ENCODE results near the gene TUBA1B. TPM values are rescaled to one million over a fixed set of nuclear protein-coding genes. Genes with fewer than 3 reads are reported as not detected.
A peak's percentile ranks its signal among the peaks of the same experiment; 100 is the strongest.

The TUBA1B gene
- total RNA-seq, 1 donor from 2014 or later, result 2,741 TPM

DNA sequence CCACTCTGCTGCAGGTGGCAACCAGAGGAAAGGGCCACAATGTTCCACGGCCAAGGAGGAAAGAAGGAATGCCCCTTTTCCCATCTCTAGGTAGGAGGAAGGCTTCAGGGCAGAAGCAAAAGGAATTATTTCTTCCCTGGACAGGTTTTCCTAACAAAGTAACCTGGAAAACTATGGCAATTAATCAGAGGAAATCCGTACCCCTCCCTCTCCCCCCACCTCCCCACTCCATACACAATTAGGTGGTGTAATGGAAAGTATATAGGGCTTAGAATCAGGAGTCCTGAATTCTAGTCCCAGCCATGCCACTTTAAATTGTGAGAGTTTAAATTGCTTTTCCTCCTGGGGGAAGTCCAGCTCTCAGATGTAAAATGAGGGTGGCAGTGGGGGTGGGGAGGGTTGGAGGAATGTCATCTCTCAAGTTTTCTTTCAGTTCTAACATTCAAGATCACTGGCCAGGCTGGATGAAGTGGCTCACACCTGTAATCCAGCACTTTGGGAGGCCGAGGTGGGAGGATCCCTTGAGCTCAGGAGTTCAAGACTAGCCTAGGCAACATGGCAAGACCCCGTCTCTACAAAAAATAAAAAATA, 38.3 kb downstream of the TUBA1B start:
- TF ChIP-seq EZH2phosphoT487 (IDR thresholded peaks at IDR 0.05) (no peak), EZH2 (IDR thresholded peaks at IDR 0.05) (no peak)
- TF ChIP-seq, protein P1, sequence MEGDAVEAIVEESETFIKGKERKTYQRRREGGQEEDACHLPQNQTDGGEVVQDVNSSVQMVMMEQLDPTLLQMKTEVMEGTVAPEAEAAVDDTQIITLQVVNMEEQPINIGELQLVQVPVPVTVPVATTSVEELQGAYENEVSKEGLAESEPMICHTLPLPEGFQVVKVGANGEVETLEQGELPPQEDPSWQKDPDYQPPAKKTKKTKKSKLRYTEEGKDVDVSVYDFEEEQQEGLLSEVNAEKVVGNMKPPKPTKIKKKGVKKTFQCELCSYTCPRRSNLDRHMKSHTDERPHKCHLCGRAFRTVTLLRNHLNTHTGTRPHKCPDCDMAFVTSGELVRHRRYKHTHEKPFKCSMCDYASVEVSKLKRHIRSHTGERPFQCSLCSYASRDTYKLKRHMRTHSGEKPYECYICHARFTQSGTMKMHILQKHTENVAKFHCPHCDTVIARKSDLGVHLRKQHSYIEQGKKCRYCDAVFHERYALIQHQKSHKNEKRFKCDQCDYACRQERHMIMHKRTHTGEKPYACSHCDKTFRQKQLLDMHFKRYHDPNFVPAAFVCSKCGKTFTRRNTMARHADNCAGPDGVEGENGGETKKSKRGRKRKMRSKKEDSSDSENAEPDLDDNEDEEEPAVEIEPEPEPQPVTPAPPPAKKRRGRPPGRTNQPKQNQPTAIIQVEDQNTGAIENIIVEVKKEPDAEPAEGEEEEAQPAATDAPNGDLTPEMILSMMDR (IDR thresholded peaks at IDR 0.05), result no peak
- peaks cover 52% of the 10 kb centered on the region for H3F3A ChIP-seq (ENCODE audit: low read depth)
- no peak overlapping the region for H2AFZ ChIP-seq (replicated peaks)
- H3K36me3 ChIP-seq, result no peaks in the 10 kb centered on the region
- DNase-seq (ENCODE audit: low spot score), result no peak
- Mint-ChIP-seq H3K36me3 (peaks cover 16% of the 10 kb centered on the region), H3K9me3 (peaks cover 2% of the 10 kb centered on the region), H3K27me3 (ENCODE audit: insufficient read depth, low read depth) (peaks cover 75% of the 10 kb centered on the region), H3K4me3 (peak overlapping the region; percentile 81), H3K4me1 (peaks cover 49% of the 10 kb centered on the region), H3K27ac (no peak overlapping the region)
- H3K4me1 ChIP-seq, result peaks cover 40% of the 10 kb centered on the region
- no peaks in the 10 kb centered on the region for H3K9me3 ChIP-seq (ENCODE audit: low read depth)
- peak overlapping the region; percentile 82 for H3K4me2 ChIP-seq
- no peaks in the 10 kb centered on the region for H3K79me2 ChIP-seq (ENCODE audit: low read depth)
- H4K20me1 ChIP-seq (ENCODE audit: low read depth), result peaks cover 37% of the 10 kb centered on the region
- peaks cover 78% of the 10 kb centered on the region for H3K27me3 ChIP-seq
- H3K4me3 ChIP-seq, result peak overlapping the region; percentile 45
- H3K27ac ChIP-seq, result no peak overlapping the region
- no peak overlapping the region for H3K9ac ChIP-seq

DNA sequence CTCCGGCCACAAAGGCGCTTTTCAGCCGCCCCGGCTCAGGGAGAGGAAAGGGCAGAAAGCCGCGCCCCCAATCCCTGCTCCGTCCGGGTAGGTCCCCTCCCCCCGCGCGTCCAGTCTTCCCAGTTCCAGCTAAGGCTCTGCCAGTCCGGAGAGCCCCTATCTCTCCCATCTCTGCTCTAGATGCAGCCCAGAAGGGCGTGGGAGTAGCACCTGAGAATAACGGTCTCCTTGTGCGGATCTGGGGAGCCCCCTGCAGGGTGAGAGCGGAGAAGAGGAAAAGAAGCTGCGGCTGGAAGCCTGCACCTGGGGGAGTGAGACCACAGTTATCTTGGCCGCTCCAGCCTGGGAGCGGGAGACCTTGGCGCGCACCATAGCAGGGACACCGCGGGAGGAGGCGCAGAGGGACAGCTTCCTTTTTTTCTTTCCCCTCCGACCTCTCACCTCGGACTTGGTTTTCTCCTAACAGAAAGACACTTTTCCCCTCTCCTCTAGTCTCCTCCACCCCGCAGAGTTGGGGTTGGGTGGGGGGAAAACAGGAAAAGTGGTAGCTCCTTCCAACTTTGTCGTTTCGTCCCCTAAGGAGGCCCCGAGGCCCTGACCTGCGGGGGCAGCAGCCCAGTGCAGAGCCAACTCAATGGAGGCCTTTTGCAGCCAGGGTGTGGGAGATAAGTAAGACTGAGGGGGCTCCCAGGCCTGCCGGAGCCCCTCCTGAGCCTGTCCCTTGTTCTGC, 38.9 kb downstream of the TUBA1B start:
- DNase-seq (ENCODE audit: low spot score), result peak; percentile 90
- peaks cover 85% of the 10 kb centered on the region for H3K27me3 ChIP-seq
- H3K4me1 ChIP-seq, result peaks cover 40% of the 10 kb centered on the region
- peaks cover 52% of the 10 kb centered on the region for H3F3A ChIP-seq (ENCODE audit: low read depth)
- H2AFZ ChIP-seq (replicated peaks), result peak overlapping the region; percentile 74
- no peaks in the 10 kb centered on the region for H3K79me2 ChIP-seq (ENCODE audit: low read depth)
- peaks cover 16% of the 10 kb centered on the region for H3K36me3 Mint-ChIP-seq
- H3K4me3 ChIP-seq, result peak overlapping the region; percentile 45
- H3K9me3 ChIP-seq (ENCODE audit: low read depth), result no peaks in the 10 kb centered on the region
- H3K27ac Mint-ChIP-seq, result no peak overlapping the region
- H3K27me3 Mint-ChIP-seq (ENCODE audit: insufficient read depth, low read depth), result peaks cover 79% of the 10 kb centered on the region
- no peaks in the 10 kb centered on the region for H3K36me3 ChIP-seq
- peaks cover 37% of the 10 kb centered on the region for H4K20me1 ChIP-seq (ENCODE audit: low read depth)
- H3K4me1 Mint-ChIP-seq, result peaks cover 52% of the 10 kb centered on the region
- peak overlapping the region; percentile 82 for H3K4me2 ChIP-seq
- TF ChIP-seq, protein P1 (IDR thresholded peaks at IDR 0.05), result peak; percentile 51
- TF ChIP-seq EZH2phosphoT487 (IDR thresholded peaks at IDR 0.05) (no peak), EZH2 (IDR thresholded peaks at IDR 0.05) (peak; percentile 39)
- H3K27ac ChIP-seq, result no peak overlapping the region
- H3K4me3 Mint-ChIP-seq, result peak overlapping the region; percentile 81
- no peak overlapping the region for H3K9ac ChIP-seq
- H3K9me3 Mint-ChIP-seq, result peaks cover 2% of the 10 kb centered on the region

DNA sequence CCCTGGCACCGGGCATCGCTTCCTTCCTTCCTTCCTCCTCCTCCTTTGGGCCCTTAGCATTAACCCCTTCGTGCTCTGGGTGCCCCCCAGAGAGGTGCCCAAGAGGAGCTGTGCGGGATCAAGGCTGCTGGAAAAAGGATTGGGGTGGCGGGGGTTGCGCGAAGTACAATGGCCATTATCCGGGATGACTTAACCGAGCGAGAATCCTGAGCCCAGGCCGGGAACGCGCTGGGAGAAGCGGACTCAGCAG, 39.4 kb downstream of the TUBA1B start:
- H3K27me3 ChIP-seq, result peaks cover 90% of the 10 kb centered on the region
- H3K9me3 Mint-ChIP-seq, result peaks cover 2% of the 10 kb centered on the region
- peak overlapping the region; percentile 82 for H3K4me2 ChIP-seq
- TF ChIP-seq, protein P1 (IDR thresholded peaks at IDR 0.05), result no peak
- TF ChIP-seq EZH2 (IDR thresholded peaks at IDR 0.05) (peak; percentile 42), EZH2phosphoT487 (IDR thresholded peaks at IDR 0.05) (no peak)
- no peak overlapping the region for H3K27ac ChIP-seq
- peaks cover 37% of the 10 kb centered on the region for H4K20me1 ChIP-seq (ENCODE audit: low read depth)
- peak overlapping the region; percentile 45 for H3K4me3 ChIP-seq
- peaks cover 40% of the 10 kb centered on the region for H3K4me1 ChIP-seq
- no peaks in the 10 kb centered on the region for H3K9me3 ChIP-seq (ENCODE audit: low read depth)
- no peaks in the 10 kb centered on the region for H3K36me3 ChIP-seq
- peaks cover 16% of the 10 kb centered on the region for H3K36me3 Mint-ChIP-seq
- H3K79me2 ChIP-seq (ENCODE audit: low read depth), result no peaks in the 10 kb centered on the region
- H3K27ac Mint-ChIP-seq, result no peak overlapping the region
- H3K4me3 Mint-ChIP-seq, result peak overlapping the region; percentile 81
- no peak for DNase-seq (ENCODE audit: low spot score)
- H3F3A ChIP-seq (ENCODE audit: low read depth), result peaks cover 52% of the 10 kb centered on the region
- H3K27me3 Mint-ChIP-seq (ENCODE audit: insufficient read depth, low read depth), result peaks cover 81% of the 10 kb centered on the region
- peaks cover 52% of the 10 kb centered on the region for H3K4me1 Mint-ChIP-seq
- H2AFZ ChIP-seq (replicated peaks), result peak overlapping the region; percentile 74
- H3K9ac ChIP-seq, result no peak overlapping the region

Measured in neural progenitor cell (in vitro differentiated cells).